Smooth muscle cell (in vitro differentiated cells): ENCODE results near the gene MAGEH1. TPM values are rescaled to one million over a fixed set of nuclear protein-coding genes. Genes with fewer than 3 reads are reported as not detected.
"Not testable (repeated sequence)": the region's sequence is repeated elsewhere in the genome, so short reads cannot be mapped to it uniquely, and the experiment has no call there.

ENCODE experiments used
- DNase-seq: peaks from one replicate; lab custom pipeline; 2025; ENCODE audit not compliant: unreplicated experiment; lab: John Stamatoyannopoulos, UW
- H2AFZ ChIP-seq: fragments of 200-600 bp; sonication (generic); 2 replicates; pipeline ENCODE4 v1.6.0; 2016; ENCODE audit warnings: antibody characterized with exemption, low read depth, mild to moderate bottlenecking
- H3F3A ChIP-seq: fragments of 200-600 bp; sonication (generic); 2 replicates; pipeline ENCODE4 v1.6.0; 2017; ENCODE audit warnings: antibody characterized with exemption, low read depth
- H3K27ac ChIP-seq: fragments of 200-600 bp; sonication (generic); 2 replicates; pipeline ENCODE4 v1.5.1; 2016; ENCODE audit warnings: low read depth, mild to moderate bottlenecking
- H3K27me3 ChIP-seq: fragments of 200-600 bp; sonication (generic); 2 replicates; pipeline ENCODE4 v1.6.1; 2016; ENCODE audit warnings: low read depth, mild to moderate bottlenecking
- H3K36me3 ChIP-seq: fragments of 200-600 bp; sonication (generic); 2 replicates; pipeline ENCODE4 v1.5.1; 2016; ENCODE audit warnings: low read depth
- H3K4me1 ChIP-seq: fragments of 200-600 bp; sonication (generic); 2 replicates; pipeline ENCODE4 v1.5.1; 2016; ENCODE audit warnings: low read depth
- H3K4me2 ChIP-seq: fragments of 200-600 bp; sonication (generic); 2 replicates; pipeline ENCODE4 v1.6.0; 2016; ENCODE audit warnings: mild to moderate bottlenecking
- H3K4me3 ChIP-seq: fragments of 200-600 bp; sonication (generic); 2 replicates; pipeline ENCODE4 v1.5.1; 2016; ENCODE audit warnings: mild to moderate bottlenecking
- H3K79me2 ChIP-seq: fragments of 200-600 bp; sonication (generic); 2 replicates; pipeline ENCODE4 v1.6.0; 2016; ENCODE audit warnings: low read depth, mild to moderate bottlenecking
- H3K9ac ChIP-seq: fragments of 200-600 bp; sonication (generic); 2 replicates; pipeline ENCODE4 v1.6.0; 2016; ENCODE audit warnings: low read depth
- H3K9me3 ChIP-seq: fragments of 200-600 bp; sonication (generic); replicated peaks from 2 replicates; pipeline ENCODE4 v1.5.1; 2016; ENCODE audit warnings: low read depth
- H4K20me1 ChIP-seq: fragments of 200-600 bp; sonication (generic); 2 replicates; pipeline ENCODE4 v1.6.0; 2016; ENCODE audit warnings: low read depth
- WGBS: methylation state at CpG from one replicate; pipeline ENCODE4 v1.1.7; 2016; ENCODE audit warnings: low lambda C conversion rate; 5-methylcytosine and 5-hydroxymethylcytosine counted together
- polyA plus RNA-seq: library from polyadenylated mRNA; unstranded; fragments of >200 nt; fragmentation: Nextera tagmentation; extraction: Ambion mirVana; gene quantifications from 2 replicates; pipeline ENCODE4 v1.2.1, GENCODE V29; 2016
- total RNA-seq: library from RNA; depleted of rRNA; stranded (reverse); fragments of >200 nt; gene quantifications from 2 replicates; pipeline ENCODE4 v1.2.3, GENCODE V29; 2014
- TF ChIP-seq, protein P1 (sequence below): fragments of 200-600 bp; sonication (generic); IDR thresholded peaks from 2 replicates; pipeline ENCODE4 v1.5.1; 2017; ENCODE audit warnings: borderline replicate concordance, mild to moderate bottlenecking, antibody characterized with exemption; ENCODE audit not compliant: insufficient read depth, poor library complexity, severe bottlenecking

Gene MAGEH1
- total and polyA plus RNA-seq, 2 experiments from 2014 or later, result 81.3 to 95.8 TPM

DNA sequence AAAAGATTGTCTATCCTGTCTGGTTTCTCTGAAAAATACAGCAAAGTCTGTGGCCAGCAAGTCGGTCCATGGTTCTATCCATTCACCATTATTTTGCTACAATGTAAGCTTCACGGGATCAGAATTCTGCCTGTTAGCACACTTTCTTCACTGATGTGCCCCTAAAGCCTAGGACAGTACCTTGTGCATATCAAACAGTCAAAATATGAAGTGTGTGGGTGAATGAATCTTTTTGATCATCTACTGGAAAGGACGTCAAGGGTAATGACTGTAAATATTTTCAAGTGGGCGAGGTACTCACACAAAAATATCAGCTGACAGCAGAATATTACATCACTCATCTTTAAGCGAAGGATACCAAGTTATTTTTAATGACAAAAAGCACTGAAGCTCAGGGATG is 13.2 kb downstream of the MAGEH1 start:
- H3K9ac ChIP-seq, H4K20me1 ChIP-seq, DNase-seq, H3K9me3 ChIP-seq, H3K4me1 ChIP-seq, H3K4me2 ChIP-seq, H3K36me3 ChIP-seq, H3K4me3 ChIP-seq, H3F3A ChIP-seq, H3K79me2 ChIP-seq, H3K27me3 ChIP-seq, H2AFZ ChIP-seq, H3K27ac ChIP-seq: not testable (repeated sequence)
- WGBS, result no CpG with 5 or more reads among the region's 5 CpGs

DNA sequence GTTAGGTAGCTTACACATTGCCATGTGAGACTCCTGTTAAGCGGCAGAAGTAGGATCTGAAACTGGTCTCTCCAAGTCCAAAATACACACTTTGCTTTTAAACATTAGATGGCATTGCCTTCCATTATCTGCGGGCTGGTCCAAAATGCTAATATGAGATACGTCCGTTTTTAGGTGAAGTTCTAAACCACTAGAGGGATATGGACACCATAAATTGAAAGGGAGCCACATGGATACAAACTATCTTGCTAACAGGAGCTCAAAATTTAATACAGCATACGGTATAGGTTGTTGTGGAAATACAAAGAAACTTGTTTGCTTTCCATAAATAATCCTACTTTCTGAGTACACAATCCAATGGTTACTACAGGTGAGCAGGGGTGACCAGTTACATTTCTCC is 13.9 kb downstream of the MAGEH1 start:
- not testable (repeated sequence) for H3K27me3 ChIP-seq, H4K20me1 ChIP-seq, H3K36me3 ChIP-seq, H3K9me3 ChIP-seq, H3K4me3 ChIP-seq, H3K4me1 ChIP-seq, DNase-seq, H2AFZ ChIP-seq, H3K79me2 ChIP-seq, H3K4me2 ChIP-seq, H3F3A ChIP-seq, H3K9ac ChIP-seq, H3K27ac ChIP-seq
- WGBS, result no CpG with 5 or more reads among the region's 5 CpGs

DNA sequence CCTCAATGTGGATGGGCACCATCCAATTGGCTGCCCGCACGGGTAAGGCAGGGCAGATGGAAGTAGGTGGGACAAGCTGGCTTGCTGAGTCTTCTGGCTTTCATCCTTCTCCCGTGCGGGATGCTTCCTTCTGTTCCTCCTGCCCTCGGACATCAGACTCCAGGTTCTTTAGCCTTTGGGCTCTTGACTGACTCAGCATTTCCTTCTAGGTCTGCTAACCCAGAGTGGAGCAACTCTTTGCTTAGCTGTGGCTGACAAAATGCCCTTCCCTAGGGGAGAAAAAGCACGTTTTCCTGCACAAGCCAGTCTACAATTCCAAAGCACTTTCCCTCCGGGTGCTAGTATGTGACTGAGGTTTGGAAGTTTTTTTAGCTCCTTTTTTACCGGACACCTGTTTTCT is 28.0 kb downstream of the MAGEH1 start:
- not testable (repeated sequence) for H3K4me2 ChIP-seq, H3K36me3 ChIP-seq, H3K27ac ChIP-seq, H3K4me1 ChIP-seq, H2AFZ ChIP-seq, H3K9ac ChIP-seq, H3K27me3 ChIP-seq, H3F3A ChIP-seq, H3K79me2 ChIP-seq, H3K9me3 ChIP-seq, H3K4me3 ChIP-seq, H4K20me1 ChIP-seq, DNase-seq
- WGBS, result 79% methylated on average over 6 of the region's 8 CpGs

DNA sequence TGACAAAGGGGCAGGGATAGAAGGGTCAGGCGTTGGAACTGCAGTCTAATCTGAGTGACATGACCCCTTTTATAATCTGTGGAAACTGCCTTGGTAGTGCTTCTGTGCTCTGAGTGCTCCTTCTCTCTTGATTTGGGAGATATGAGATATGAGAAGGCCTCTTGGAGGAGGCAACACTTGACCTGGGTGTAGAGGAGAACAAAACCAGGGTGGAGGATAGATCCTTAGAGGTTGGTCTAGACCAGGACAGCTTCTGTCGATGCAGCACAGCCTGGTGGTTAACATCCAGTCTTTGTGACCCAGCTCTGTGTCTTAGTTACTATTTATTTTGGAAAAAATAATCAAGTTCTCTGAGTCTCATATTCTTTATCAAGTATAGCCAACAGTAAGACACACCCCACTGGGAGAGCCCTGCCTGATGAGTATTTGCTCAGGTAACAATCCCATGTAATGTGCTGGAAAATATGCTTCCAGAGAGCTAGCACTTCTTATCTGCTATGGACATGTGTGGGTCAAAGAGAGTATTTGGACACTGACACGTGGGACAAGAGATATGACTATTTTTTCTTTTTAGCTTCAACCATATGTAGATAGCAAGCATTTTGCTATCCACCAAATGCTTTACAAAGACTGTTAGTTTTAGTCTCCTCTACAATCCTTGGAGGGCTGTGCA is 28.6 kb downstream of the MAGEH1 start:
- DNase-seq, result no peak
- Histone ChIP-seq H4K20me1 (no peaks in the 10 kb centered on the region), H2AFZ (no peak overlapping the region), H3K4me3 (no peak overlapping the region), H3K9ac (no peak overlapping the region), H3K4me2 (no peak overlapping the region), H3K27me3 (no peaks in the 10 kb centered on the region), H3K79me2 (no peaks in the 10 kb centered on the region), H3F3A (no peaks in the 10 kb centered on the region), H3K4me1 (no peaks in the 10 kb centered on the region), H3K9me3 (no peaks in the 10 kb centered on the region), H3K27ac (no peak overlapping the region), H3K36me3 (no peaks in the 10 kb centered on the region)
- 57% methylated on average over 3 of the region's 3 CpGs for WGBS
- TF ChIP-seq, protein P1, sequence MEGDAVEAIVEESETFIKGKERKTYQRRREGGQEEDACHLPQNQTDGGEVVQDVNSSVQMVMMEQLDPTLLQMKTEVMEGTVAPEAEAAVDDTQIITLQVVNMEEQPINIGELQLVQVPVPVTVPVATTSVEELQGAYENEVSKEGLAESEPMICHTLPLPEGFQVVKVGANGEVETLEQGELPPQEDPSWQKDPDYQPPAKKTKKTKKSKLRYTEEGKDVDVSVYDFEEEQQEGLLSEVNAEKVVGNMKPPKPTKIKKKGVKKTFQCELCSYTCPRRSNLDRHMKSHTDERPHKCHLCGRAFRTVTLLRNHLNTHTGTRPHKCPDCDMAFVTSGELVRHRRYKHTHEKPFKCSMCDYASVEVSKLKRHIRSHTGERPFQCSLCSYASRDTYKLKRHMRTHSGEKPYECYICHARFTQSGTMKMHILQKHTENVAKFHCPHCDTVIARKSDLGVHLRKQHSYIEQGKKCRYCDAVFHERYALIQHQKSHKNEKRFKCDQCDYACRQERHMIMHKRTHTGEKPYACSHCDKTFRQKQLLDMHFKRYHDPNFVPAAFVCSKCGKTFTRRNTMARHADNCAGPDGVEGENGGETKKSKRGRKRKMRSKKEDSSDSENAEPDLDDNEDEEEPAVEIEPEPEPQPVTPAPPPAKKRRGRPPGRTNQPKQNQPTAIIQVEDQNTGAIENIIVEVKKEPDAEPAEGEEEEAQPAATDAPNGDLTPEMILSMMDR, result no peak

DNA sequence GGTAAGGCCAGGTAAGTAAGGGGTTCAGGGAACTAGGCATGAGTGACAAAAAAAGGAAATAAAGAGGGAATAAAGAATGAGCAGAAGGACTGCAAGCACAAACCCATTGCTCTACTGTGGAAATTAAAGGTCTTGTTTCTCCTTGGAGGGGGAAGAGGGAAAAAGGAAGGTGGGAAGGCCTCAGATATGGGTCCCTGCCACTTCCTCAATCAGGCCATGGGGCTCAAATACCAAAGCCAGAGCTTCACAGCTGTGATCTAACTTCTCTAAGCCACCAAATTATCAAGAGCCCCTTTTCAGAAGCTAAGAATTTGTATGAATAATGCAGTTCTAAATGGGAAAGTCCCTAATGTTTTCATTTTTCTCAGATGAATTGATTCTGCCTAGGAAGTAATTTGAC is 33.0 kb downstream of the MAGEH1 start:
- H3K36me3 ChIP-seq, result no peaks in the 10 kb centered on the region
- H3K27me3 ChIP-seq, result no peaks in the 10 kb centered on the region
- H3F3A ChIP-seq, result no peaks in the 10 kb centered on the region
- H2AFZ ChIP-seq, result no peak overlapping the region
- no peak overlapping the region for H3K9ac ChIP-seq
- H3K27ac ChIP-seq, result no peak overlapping the region
- no peaks in the 10 kb centered on the region for H3K9me3 ChIP-seq
- H3K4me1 ChIP-seq, result no peaks in the 10 kb centered on the region
- no peak for DNase-seq
- TF ChIP-seq, protein P1, result no peak
- H3K79me2 ChIP-seq, result no peaks in the 10 kb centered on the region
- no peak overlapping the region for H3K4me2 ChIP-seq
- no peak overlapping the region for H3K4me3 ChIP-seq
- no peaks in the 10 kb centered on the region for H4K20me1 ChIP-seq
